GM21528 (cell line): ENCODE data around the gene SPG7.

Experiments used
- ATAC-seq: cut with Tn5 transposase; IDR thresholded peaks from one replicate; pipeline ENCODE4 v1.9.1; 2021; ENCODE audit warnings: mild to moderate bottlenecking, moderate library complexity; ENCODE audit not compliant: unreplicated experiment, low FRiP score

SPG7 gene

GRCh38 chr16:89593841-89594240 lies 85.6 kb downstream of the SPG7 start:
- no peak for ATAC-seq

GRCh38 chr16:89595330-89596060 lies 87.3 kb downstream of the SPG7 start:
- ATAC-seq: no peak

GRCh38 chr16:89596061-89596689 lies 88.0 kb downstream of the SPG7 start:
- ATAC-seq: no peak

- ATAC-seq: no peak
These were observed 88.9 kb downstream of the SPG7 start for GRCh38 chr16:89596957-89597649.

- no peak for ATAC-seq
These were observed 90.0 kb downstream of the SPG7 start for GRCh38 chr16:89598199-89598598.

GRCh38 chr16:89599451-89599858 lies 91.3 kb downstream of the SPG7 start:
- no peak for ATAC-seq

GRCh38 chr16:89599902-89600301 lies 91.7 kb downstream of the SPG7 start:
- ATAC-seq: no peak

GRCh38 chr16:89600427-89600826 lies 92.2 kb downstream of the SPG7 start:
- ATAC-seq: no peak

- no peak for ATAC-seq
These were observed 92.8 kb downstream of the SPG7 start for GRCh38 chr16:89600956-89601355.

GRCh38 chr16:89601906-89602272 lies 93.7 kb downstream of the SPG7 start:
- ATAC-seq: no peak

GRCh38 chr16:89602273-89602951 lies 94.2 kb downstream of the SPG7 start:
- ATAC-seq: no peak

- no peak for ATAC-seq
These were observed 94.9 kb downstream of the SPG7 start for GRCh38 chr16:89602952-89603590.

GRCh38 chr16:89604764-89605163 lies 96.6 kb downstream of the SPG7 start:
- no peak for ATAC-seq

GRCh38 chr16:89605186-89605970 lies 97.2 kb downstream of the SPG7 start:
- ATAC-seq: no peak

- no peak for ATAC-seq
These were observed 97.8 kb downstream of the SPG7 start for GRCh38 chr16:89606006-89606405.
